Raji (cell line): Measurements from ENCODE around the gene MGAT4A.

Source experiments
- POLR2A ChIP-seq: IDR thresholded peaks from 2 replicates; pipeline ENCODE4 v1.6.1; 2011; ENCODE audit warnings: low read depth, low read length, control low read depth; ENCODE audit not compliant: insufficient read depth

MGAT4A gene

GRCh38 chr2:98623657-98624056 lies 107.3 kb downstream of the MGAT4A start:
- TF ChIP-seq POLR2A, result no peak

GRCh38 chr2:98617149-98617548 lies 113.8 kb downstream of the MGAT4A start:
- no peak for TF ChIP-seq POLR2A

- TF ChIP-seq POLR2A, result no peak
Measured at GRCh38 chr2:98615481-98615880, 115.5 kb downstream of the MGAT4A start.

GRCh38 chr2:98614024-98614739 lies 116.8 kb downstream of the MGAT4A start:
- TF ChIP-seq POLR2A, result no peak

- TF ChIP-seq POLR2A, result no peak
Measured at GRCh38 chr2:98608962-98609604, 121.8 kb downstream of the MGAT4A start.

GRCh38 chr2:98608116-98608961 lies 122.6 kb downstream of the MGAT4A start, which contains the start of the genes COA5 and UNC50:
Gene COA5, minus strand, starts transcription at chr2:98608512. Its CDS starts 107 bp downstream, at chr2:98608405.
Gene UNC50, plus strand, starts transcription at chr2:98608589. Its CDS starts 1,171 bp downstream, at chr2:98609760.
- peak; percentile 87 for TF ChIP-seq POLR2A

GRCh38 chr2:98607741-98608115 lies 123.2 kb downstream of the MGAT4A start:
- TF ChIP-seq POLR2A, result no peak

- TF ChIP-seq POLR2A, result no peak
Measured at GRCh38 chr2:98607104-98607503, 123.8 kb downstream of the MGAT4A start.

GRCh38 chr2:98606431-98606830 lies 124.5 kb downstream of the MGAT4A start:
- TF ChIP-seq POLR2A, result no peak

- no peak for TF ChIP-seq POLR2A
Measured at GRCh38 chr2:98605076-98605475, 125.9 kb downstream of the MGAT4A start.

GRCh38 chr2:98604547-98604946 lies 126.4 kb downstream of the MGAT4A start:
- no peak for TF ChIP-seq POLR2A

- TF ChIP-seq POLR2A, result no peak
Measured at GRCh38 chr2:98601532-98602132, 129.3 kb downstream of the MGAT4A start.

- no peak for TF ChIP-seq POLR2A
Measured at GRCh38 chr2:98598781-98599428, 132.0 kb downstream of the MGAT4A start.

- no peak for TF ChIP-seq POLR2A
Measured at GRCh38 chr2:98592565-98592964, 138.4 kb downstream of the MGAT4A start.

- no peak for TF ChIP-seq POLR2A
Measured at GRCh38 chr2:98589489-98589888, 141.4 kb downstream of the MGAT4A start.

GRCh38 chr2:98588880-98589431 lies 142.0 kb downstream of the MGAT4A start:
- no peak for TF ChIP-seq POLR2A
